AG04450 (cell line): ENCODE measurements around the gene OR14C36. TPM values are rescaled to one million over a fixed set of nuclear protein-coding genes. Genes with fewer than 3 reads are reported as not detected.

Experiments used
- CTCF ChIA-PET: fragments of 300-600, 350-600 bp; formaldehyde crosslinking; extraction: SDS; loops from one replicate; lab custom pipeline; 2022; ENCODE audit warnings: antibody characterized with exemption, inconsistent platforms; lab: Charles Lee
- POLR2A ChIA-PET: fragments of 350-600 bp; formaldehyde crosslinking; extraction: SDS; loops from one replicate; lab custom pipeline; 2021; ENCODE audit warnings: antibody characterized with exemption, inconsistent platforms; lab: Yijun Ruan, JAX
- DNase-seq: peaks from one replicate; pipeline ENCODE4 v3.0.0-alpha.2; 2011; ENCODE audit warnings: low read depth, low spot score
- H3K27ac ChIP-seq: one replicate; pipeline ENCODE4 v1.5.1; 2012; ENCODE audit warnings: low read depth, low read length, control low read depth
- H3K27me3 ChIP-seq: one replicate; pipeline ENCODE4 v1.6.0; 2012; ENCODE audit warnings: low read length; ENCODE audit not compliant: control insufficient read depth, insufficient read depth
- H3K4me3 ChIP-seq: 2 replicates; pipeline ENCODE4 v1.5.1; 2011; ENCODE audit warnings: mild to moderate bottlenecking, low read depth, low read length, control low read depth
- H3K9me3 ChIP-seq: 2 replicates; pipeline ENCODE4 v1.5.1; 2012; ENCODE audit warnings: low read length; ENCODE audit not compliant: control insufficient read depth, insufficient read depth
- polyA plus RNA-seq: library from polyadenylated mRNA; depleted of rRNA; stranded (reverse); fragments of >200 nt; gene quantifications from 2 replicates; pipeline ENCODE4 v1.2.3, GENCODE V29; 2011; rRNA removed
- TF ChIP-seq, protein P1 (sequence below): IDR thresholded peaks from 2 replicates; pipeline ENCODE4 v1.5.1; 2011; ENCODE audit warnings: low read depth, low read length, control low read depth, inconsistent platforms

Gene OR14C36
- polyA plus RNA-seq, 1 experiment: not detected

DNA sequence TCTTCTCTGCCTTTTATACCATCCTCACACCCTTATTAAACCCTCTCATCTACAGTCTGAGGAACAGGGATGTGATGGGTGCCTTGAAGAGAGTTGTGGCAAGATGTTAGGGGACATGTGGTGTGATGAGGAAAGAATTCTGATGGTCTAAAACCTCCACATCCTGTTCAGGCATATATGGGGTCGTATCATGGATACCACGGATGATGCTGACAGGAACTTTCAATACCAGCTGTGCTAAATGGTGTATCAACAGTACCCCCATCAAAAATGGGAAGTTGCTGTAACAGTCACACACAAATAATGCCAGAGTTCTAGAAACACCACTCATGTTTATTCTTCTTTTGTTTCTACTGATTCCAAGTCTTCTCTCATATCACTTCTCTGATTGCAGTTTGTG lies 39.9 kb downstream of the OR14C36 start:
- ChIA-PET CTCF (no interaction called here), POLR2A (no interaction called here)
- H3K27ac ChIP-seq: no peak overlapping the region
- no peaks in the 10 kb centered on the region for H3K27me3 ChIP-seq
- DNase-seq: no peak
- H3K4me3 ChIP-seq: no peak overlapping the region
- TF ChIP-seq, protein P1, sequence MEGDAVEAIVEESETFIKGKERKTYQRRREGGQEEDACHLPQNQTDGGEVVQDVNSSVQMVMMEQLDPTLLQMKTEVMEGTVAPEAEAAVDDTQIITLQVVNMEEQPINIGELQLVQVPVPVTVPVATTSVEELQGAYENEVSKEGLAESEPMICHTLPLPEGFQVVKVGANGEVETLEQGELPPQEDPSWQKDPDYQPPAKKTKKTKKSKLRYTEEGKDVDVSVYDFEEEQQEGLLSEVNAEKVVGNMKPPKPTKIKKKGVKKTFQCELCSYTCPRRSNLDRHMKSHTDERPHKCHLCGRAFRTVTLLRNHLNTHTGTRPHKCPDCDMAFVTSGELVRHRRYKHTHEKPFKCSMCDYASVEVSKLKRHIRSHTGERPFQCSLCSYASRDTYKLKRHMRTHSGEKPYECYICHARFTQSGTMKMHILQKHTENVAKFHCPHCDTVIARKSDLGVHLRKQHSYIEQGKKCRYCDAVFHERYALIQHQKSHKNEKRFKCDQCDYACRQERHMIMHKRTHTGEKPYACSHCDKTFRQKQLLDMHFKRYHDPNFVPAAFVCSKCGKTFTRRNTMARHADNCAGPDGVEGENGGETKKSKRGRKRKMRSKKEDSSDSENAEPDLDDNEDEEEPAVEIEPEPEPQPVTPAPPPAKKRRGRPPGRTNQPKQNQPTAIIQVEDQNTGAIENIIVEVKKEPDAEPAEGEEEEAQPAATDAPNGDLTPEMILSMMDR: no peak
- peaks cover 21% of the 10 kb centered on the region for H3K9me3 ChIP-seq

- TF ChIP-seq, protein P1: no peak
- Histone ChIP-seq H3K9me3 (peaks cover 11% of the 10 kb centered on the region; the same call in 1 of the 2 replicates), H3K27me3 (no peaks in the 10 kb centered on the region), H3K4me3 (no peak overlapping the region), H3K27ac (no peak overlapping the region)
- ChIA-PET CTCF (no interaction called here), POLR2A (no interaction called here)
- DNase-seq: no peak
Measured at GRCh38 chr1:248393050-248393449, 44.5 kb downstream of the OR14C36 start.

Other genes starting within 250 kb of the OR14C36 start
- not detected in 2 replicates for gene OR2M5, start 203.6 kb upstream of the OR14C36 start, polyA plus RNA-seq
- not detected in 2 replicates for gene OR2M2, start 174.0 kb upstream of the OR14C36 start, polyA plus RNA-seq
- not detected in 2 replicates for gene OR2M3, start 151.5 kb upstream of the OR14C36 start, polyA plus RNA-seq
- gene OR2M4, start 117.4 kb upstream of the OR14C36 start, polyA plus RNA-seq: not detected in 2 replicates
- not detected in 2 replicates for gene OR2T33, start 70.8 kb upstream of the OR14C36 start, polyA plus RNA-seq
- gene OR2T12, start 45.4 kb upstream of the OR14C36 start, polyA plus RNA-seq: not detected in 2 replicates
- not detected in 2 replicates for gene OR2M7, start 24.2 kb upstream of the OR14C36 start, polyA plus RNA-seq
- not detected in 2 replicates for gene OR2T4, start 12.9 kb downstream of the OR14C36 start, polyA plus RNA-seq
- not detected in 2 replicates for gene OR2T6, start 27.0 kb downstream of the OR14C36 start, polyA plus RNA-seq
- gene OR2T1, start 54.3 kb downstream of the OR14C36 start, polyA plus RNA-seq: not detected in 2 replicates
- gene OR2T2, start 96.9 kb downstream of the OR14C36 start, polyA plus RNA-seq: not detected in 2 replicates
- not detected in 2 replicates for gene OR2T3, start 124.6 kb downstream of the OR14C36 start, polyA plus RNA-seq
- gene OR2T5, start 139.8 kb downstream of the OR14C36 start, polyA plus RNA-seq: not detected in 2 replicates
- gene OR2G6, start 159.3 kb downstream of the OR14C36 start, polyA plus RNA-seq: not detected in 2 replicates
- not detected in 2 replicates for gene OR2T29, start 214.0 kb downstream of the OR14C36 start, polyA plus RNA-seq
- gene OR2T34, start 226.0 kb downstream of the OR14C36 start, polyA plus RNA-seq: not detected in 2 replicates
- not detected in 2 replicates for gene OR2T10, start 248.9 kb downstream of the OR14C36 start, polyA plus RNA-seq